Endometrial microvascular endothelial cells (primary cell): ENCODE results near the gene DYNC1LI1. TPM values are rescaled to one million over a fixed set of nuclear protein-coding genes. Genes with fewer than 3 reads are reported as not detected.
"Not testable (repeated sequence)": the region's sequence is repeated elsewhere in the genome, so short reads cannot be mapped to it uniquely, and the experiment has no call there.

Source experiments
- in situ Hi-C: cut with HindIII; loops from 2 replicates; pipeline ENCODE4 v1.10.0; 2017; ENCODE audit warnings: low sequenced_read_pairs, low pct_unique_long_range_greater_than_20kb; ENCODE audit errors: inconsistent ontology term
- total RNA-seq: library from RNA; depleted of rRNA; stranded (reverse); fragments of >200 nt; gene quantifications from one replicate; pipeline ENCODE4 v1.2.3, GENCODE V29; 2015; ENCODE audit errors: inconsistent ontology term

The DYNC1LI1 gene
- total RNA-seq, 1 donor from 2014 or later = 41.3 TPM

DNA sequence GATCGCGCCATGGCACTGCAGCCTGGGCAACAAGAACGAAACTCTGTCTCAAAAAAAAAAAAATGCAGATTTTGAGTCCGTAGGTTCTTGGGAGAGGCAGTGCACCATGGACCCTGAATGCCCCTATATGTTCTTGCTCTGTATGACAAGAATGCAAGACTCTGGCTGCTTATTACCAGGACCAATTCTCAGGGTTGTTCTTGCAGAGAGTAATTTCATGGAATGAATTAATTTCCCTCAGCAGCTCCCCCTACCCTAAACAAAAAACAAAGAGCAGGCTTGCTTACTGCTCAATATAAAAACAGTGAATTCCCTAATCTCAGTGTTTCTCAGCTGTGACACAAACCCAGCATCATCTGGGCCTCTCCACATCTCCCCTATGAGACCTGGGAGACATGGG lies 20.5 kb upstream of the DYNC1LI1 start:
- in situ Hi-C loops = no loop called here

DNA sequence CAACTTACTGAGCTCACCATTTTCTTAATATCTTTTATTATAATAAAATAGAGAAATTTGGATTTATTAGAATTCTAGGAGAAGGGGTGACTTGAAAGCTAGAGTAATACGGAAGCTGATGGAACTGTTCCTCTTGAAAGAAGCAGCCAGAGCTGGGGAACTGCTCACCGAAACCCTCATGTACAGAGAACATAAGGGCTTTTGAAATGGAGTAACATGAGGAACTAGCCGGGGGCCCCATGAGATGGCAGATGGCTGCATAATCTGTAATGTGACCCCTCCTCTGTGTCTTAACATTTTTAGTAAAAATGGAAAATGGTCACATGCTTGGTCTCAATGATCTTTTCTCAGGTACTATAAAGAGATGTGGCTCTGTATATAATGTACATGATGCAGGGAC lies 15.7 kb upstream of the DYNC1LI1 start:
- in situ Hi-C loops = no loop called here

DNA sequence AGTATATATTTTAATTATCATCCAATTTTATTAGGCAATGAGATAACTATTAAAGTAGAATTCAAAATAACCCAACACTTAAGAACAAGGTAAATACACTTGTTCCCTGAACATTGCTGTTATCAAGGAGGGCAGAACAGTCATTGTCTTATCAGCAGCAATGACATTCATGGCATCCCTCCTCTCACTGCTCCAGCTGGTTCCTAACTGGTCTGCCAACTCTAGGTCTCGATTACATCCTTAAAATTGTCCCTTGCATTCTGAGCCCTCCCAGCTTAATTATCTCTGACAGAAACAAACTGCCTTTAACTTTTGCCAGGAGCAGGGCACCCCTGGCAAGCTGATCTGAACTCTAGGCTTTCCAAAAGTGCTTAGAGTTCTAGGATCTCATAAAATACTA lies 14.0 kb upstream of the DYNC1LI1 start:
- in situ Hi-C loops = no loop called here

DNA sequence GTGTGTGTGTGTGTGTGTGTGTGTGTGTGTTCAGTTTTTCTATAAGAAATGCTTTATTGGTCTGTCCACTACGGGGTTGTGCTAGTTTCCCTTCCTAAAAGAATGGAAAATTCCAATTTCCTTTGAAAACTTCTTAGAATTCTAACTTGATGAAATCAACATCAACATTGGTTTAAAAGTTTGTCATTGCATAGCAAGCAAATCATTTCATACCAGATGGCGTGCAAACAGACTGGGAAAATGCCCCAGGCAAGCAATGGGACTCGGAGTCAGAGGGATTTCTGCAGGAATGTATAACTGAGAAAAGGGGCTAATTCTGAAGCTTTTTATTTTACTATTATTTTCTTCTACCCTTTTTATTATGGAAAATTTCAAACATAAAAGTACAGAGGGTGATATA lies 13.1 kb upstream of the DYNC1LI1 start:
- in situ Hi-C loops = no loop called here

DNA sequence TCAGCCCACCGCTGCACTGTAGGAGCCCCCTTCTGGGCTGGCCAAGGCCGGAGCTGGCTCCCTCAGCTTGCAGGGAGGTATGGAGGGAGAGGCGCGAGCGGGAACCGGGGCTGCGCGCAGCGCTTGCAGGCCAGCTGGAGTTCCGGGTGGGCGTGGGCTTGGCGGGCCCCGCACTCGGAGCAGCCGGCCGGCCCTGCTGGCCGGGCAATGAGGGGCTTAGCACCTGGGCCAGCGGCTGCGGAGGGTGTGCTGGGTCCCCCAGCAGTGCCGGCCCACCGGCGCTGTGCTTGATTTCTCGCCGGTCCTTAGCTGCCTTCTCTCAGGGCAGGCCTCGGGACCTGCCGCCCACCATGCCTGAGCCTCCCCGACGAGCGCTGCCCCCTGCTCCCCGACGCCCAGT lies 8.0 kb upstream of the DYNC1LI1 start:
- in situ Hi-C loops = not testable (repeated sequence)

DNA sequence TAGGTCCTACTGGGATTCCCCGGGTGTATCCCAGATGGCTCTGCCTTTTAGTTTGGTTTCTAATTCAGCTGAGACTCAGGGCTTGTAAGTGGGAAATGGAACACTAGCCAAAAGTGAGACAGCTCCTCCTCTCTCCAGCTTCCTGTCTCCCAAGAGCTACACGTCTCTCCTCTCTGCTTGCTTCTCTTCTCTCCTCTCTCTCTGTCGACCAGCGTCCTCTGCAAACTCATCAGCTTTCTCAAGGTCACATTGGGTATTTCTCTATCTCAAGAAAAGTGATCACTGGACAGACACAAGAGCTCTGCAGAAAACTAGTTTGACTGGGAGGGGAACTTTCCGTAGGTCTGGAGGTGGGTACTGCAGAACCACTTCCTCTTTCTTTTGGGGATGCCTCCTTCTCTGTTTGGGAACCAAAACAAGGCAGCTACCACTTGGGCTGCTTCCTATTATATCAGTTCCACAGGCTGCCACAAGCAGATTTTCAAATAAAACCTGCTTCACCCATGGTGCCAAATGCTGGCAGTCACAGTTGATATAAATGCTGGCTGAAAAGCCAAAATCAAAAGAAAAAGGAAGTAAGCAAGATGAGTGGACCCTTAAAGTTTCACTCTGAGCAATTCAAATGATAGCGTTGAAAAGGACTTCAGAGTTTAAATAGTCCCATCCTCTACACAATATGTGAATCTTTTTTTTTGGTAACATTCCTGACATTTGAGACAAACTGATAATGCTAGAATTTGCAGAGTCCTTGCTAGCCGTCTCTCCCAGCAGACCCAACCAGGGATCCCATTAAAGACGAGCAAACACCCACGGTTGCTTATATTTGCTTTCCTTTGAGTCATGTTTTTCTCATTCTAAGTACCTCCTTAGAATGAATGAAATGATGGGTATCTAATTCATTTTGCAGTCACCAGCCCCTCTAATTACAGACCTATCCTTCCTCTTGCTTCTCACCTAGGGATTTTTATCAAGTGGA lies 7.2 kb upstream of the DYNC1LI1 start:
- in situ Hi-C loops = no loop called here

DNA sequence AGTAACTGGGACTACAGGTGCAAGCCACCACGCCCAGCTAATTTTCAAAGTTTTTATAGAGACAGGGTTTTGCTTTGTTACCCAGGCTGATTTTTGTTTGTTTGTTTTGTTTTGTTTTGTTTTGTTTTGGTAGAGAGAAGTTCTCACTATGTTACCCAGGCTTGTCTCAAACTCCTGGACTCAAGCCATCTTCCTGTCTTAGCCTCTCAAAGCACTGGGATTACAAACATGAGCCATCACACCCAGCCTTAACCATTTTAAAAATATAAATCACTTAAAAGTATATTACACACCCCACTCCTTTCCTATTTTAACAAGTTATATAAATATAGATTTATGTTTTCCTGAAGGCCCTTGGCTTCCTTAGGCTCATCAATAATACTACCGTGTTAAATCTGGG lies 6.5 kb upstream of the DYNC1LI1 start:
- in situ Hi-C loops = no loop called here

DNA sequence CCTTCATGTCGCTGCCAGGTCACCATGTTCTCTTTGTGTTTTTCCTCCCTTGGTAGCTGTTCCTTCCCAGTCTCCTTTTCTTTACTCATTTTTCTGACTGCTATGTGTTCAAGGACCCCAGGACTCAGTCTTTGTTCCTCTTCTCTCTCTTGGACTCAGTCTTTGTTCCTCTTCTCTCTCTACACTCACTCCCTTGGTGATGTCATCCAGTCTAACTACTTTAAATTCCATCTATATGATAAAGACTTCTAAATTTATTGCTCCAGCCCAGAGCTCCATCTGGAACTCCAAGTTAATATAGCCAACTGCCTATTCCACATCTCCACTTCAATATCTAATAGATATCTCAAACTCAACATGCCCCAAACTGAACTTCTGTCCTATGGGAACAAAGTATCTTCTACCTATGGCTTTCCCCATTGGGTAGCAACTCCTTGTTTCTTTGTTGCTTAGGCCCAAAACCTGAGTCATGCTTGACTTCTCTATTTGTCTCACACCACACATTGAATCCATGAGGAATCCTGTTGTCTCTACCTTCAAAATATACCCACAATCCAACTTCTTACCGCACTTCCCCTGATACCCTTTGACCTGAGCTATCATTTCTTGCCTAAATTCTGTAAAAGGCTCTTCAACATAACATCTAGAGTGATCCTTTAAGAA lies 4.9 kb upstream of the DYNC1LI1 start:
- in situ Hi-C loops = no loop called here

DNA sequence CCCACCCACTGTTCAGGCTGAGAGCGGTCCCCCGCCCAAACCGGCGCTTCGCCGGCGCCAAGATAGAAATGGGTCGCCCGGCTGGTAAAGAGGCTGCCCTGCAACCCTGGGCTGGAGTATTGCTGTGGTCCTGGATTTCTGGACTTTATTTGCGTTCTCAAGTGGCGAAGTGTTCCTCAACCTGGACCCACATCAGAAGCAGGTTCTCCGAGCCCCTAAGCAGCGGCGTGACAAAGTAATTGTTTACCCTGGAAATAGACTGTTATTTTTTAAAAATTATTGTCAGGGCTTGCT lies 481 bp upstream of the DYNC1LI1 start:
- in situ Hi-C loops = no loop called here

DNA sequence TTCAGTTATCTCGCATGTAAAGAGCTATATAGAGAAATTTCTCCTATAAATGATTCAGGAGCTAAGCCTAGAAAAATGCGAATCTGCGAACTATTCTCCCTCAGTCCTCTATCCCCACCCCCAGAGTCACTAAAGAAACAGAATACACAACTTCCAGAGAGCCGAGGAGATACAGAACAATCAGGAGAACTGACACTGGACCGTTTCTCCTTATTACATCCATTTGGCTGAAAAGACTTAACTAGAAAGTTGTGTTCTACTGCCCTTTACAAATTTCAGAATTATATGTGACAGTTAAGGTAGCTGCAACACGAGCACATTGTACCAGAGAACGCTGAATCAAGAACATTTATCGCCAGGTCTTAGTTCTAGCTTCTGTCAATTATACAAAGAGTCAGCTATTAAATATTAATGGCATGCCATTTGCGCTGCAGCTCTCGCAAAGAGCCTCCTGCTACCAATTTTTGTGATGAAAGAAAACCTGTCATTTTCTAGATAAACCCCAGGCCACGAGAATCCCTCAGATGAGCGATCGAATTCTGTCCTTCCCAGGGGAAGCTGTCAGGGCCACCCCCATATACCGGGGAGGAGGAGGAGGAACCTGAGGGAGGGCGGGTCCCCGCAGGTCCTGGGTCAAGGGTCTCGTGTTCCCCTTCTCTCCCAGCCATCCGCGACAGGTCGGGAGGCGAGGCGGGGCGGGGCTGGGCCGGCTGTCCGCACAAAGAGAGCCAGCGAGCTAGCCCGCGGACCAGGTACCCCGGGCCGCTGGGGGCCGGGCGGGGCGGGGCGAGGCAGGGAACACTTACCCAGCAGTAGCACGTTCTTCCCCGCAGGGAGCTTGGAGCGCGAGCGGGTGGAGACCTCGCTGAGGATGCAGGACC lies 878 bp downstream of the DYNC1LI1 start:
- in situ Hi-C loops = no loop called here

DNA sequence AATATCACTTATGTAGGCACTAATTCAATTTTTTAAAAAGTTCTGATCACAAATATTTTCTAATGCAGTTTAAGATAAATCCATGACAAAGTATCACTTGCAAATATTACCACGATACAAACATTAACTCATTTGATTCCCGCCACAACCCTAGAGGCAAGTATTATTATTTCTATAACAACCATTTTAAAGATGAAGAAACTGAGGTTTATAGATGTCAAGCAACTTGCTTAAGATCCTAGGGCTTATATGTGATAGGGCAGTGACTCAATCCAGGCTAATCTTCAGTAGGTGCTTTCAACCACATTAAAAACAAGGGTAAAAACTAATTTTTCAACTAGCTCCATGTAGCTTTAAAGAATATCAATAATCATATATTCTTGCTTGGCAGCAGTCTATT lies 1.7 kb downstream of the DYNC1LI1 start:
- in situ Hi-C loops = no loop called here

DNA sequence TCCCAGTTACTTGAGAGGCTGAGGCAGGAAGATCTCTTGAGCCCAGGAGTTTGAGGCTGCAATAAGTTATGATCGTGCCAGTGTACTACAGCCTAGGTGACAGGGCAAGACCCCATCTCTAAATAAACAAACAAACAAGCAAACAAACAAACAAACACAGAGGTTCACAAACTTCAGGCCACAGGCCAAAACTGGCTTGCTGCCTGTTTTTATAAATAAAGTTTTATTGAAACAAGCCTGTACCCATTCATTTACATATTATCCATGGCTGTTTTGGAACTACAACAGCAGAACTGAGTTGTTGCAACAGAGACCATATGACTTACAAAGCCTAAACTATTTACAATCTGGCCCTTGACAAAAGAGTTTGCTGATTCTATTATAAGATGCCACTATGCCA lies 6.5 kb downstream of the DYNC1LI1 start:
- in situ Hi-C loops = no loop called here

DNA sequence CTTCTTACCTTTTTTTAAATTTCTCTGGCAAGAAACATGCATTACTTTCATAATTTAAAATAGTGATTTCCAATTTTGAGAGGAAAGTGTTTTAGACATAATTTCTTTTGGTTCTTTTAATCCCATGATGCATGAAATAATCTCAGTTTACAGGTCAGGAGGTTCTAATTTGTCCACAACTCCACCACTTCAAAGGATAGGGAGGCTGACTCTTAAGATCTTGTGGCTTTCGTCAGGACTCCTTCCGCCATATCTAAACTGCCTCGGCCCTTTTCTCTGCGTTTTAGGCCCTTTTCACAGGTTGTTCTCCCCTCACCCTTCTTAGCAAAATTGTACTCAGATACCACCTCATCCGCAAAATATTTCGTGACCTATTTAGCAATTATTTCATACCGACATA lies 8.0 kb downstream of the DYNC1LI1 start:
- in situ Hi-C loops = no loop called here

DNA sequence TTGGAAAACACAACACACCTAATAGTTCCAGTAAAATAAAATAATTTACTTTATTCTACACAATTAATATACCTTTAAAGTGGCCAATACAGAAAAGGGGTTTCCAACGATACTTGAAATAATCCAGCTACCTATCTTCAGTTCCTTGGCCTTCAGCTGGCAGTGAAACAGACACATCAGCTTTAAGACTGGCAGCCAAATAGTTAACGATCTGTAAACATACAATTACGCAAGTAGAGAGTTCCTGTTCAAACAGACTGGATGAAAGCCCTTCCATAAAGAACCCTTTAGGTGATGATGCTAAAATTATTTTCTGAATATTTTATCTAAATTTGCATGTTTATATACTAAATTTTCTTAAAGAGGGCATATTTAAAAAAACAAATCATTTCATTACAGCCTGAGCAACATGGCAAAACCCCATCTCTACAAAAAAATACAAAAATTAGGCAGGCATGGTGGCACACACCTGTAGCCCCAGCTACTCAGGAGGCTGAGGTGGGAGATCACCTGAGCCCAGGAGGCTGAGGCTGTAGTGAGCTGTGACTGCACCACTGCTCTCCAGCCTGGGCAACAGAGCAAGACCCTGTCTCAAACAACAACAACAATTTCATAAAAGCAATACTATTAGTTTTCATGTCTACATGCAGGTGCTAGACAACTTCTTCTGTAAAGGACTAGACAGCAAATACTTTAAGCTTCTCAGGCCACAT lies 12.9 kb downstream of the DYNC1LI1 start:
- in situ Hi-C loops = no loop called here

DNA sequence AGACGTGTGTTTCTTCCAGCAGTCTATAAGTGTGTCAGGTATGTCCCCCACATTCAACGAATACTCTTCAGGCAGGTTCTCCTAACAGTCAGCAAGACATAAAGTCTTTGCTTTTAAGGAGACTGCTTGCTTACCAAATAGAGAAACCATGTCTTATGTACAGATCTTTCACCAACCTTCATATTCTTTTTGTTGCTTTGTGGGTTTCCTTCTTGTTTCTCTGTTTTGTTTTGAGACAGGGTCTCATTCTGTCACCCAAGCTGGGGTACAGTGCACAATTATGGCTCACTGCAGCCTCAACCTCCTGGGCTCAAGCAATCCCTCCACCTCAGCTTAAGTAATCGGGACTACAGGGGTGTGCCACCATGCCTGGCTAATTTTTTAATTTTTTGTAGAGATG lies 14.3 kb downstream of the DYNC1LI1 start:
- in situ Hi-C loops = no loop called here

DNA sequence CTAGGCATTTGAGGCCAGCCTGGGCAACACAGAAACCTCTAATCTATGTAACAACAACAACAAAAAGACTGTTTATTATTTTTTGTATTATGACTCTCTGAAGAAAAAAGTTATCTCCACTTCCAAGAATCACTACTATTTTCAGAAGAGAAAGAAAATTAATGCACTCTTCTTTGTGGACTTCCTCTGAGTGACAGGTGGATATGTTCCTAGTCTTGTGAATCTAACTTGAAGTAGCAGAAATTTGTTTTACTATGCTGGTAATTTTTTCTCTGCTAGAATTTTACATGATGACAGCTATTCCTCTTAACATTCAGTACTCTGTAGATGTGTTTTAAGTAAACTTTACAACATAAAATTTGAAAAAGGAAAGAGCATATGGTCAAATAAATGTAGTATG lies 16.7 kb downstream of the DYNC1LI1 start:
- in situ Hi-C loops = no loop called here

DNA sequence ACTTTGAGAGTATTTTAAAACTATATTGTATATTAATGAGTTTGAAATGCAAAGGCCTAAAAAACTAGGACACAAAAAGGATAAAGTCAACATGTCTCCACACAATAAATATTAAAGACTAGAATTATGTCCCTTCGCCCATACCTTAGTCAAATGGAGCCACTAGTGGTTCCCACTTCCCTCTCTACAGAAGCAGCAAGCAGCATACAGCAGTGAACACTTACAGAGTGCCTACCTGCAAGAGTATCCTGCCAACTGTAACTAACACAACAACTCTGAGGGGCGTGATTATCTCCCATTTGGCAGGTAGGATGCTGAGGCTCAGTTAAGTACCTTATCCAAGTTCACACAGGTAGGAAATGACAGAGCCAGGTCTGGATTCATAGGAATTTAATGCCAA lies 17.2 kb downstream of the DYNC1LI1 start:
- in situ Hi-C loops = no loop called here

DNA sequence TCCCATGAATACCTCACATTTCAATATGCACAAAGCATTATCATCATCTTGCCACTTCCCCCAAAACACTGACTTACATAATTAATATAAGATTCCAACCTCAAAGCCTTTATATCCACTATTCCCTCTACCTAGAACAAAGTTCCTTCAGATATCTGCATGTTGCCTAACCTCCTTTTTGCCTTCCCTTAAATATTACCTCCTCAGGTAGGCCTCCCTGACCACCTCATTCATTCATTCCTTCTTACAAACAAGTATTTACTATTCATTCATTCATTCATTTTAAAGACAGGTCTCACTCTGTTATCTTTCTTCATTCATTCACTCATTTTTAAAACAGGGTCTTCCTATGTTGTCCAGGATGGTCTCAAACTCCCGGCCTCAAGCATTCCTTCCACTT lies 18.6 kb downstream of the DYNC1LI1 start:
- in situ Hi-C loops = no loop called here

DNA sequence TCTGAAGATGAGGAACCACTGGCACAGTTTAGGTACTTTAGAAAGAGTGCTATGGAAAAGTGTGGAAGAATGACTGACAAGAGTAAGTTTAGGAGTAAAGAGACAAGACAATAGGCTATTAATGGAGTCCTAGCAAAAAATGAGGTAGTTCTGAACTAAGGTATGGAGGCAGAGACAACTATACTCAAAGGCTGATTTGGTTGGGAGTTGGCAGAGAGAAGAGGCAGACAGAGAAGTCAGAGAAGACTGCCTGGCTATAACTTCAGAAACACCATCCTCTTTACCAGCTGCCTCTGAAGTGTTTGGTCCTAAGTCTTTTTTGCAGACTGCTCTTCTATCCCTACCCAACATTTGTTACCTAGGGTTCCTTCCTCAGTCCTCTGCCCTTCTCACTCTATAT lies 19.2 kb downstream of the DYNC1LI1 start:
- in situ Hi-C loops = no loop called here
